Measurements from ENCODE around the gene SFTPB.
"Not testable (repeated sequence)": the region's sequence is repeated elsewhere in the genome, so short reads cannot be mapped to it uniquely, and the experiment has no call there.

SFTPB gene

GRCh38 chr2:85662899-85663593 lies 5.0 kb downstream of the SFTPB start:
- no peak overlapping the region for H3K4me3 ChIP-seq (ENCODE audit: low read depth in 1 of 2, low read length in 2 of 2)
- TF ChIP-seq EZH2 (IDR thresholded peaks at IDR 0.05; ENCODE audit: borderline replicate concordance, low read depth, low read length, severe bottlenecking) = no peak
- TF ChIP-seq CTCF (IDR thresholded peaks at IDR 0.05; ENCODE audit: borderline replicate concordance, extremely low read depth, low read length, poor library complexity, severe bottlenecking) = no peak
- no peak for ATAC-seq (ENCODE audit: insufficient read depth, low read depth)

GRCh38 chr2:85661139-85661858 lies 6.7 kb downstream of the SFTPB start:
- Histone ChIP-seq H3K27me3 (ENCODE audit: insufficient read depth, low read length, poor library complexity) (no peaks in the 10 kb centered on the region), H3K79me2 (ENCODE audit: insufficient read depth, low read length) (no peaks in the 10 kb centered on the region), H3K9me3 (ENCODE audit: insufficient read depth, low read length, severe bottlenecking) (no peaks in the 10 kb centered on the region), H4K20me1 (ENCODE audit: insufficient read depth, low read length) (0 out of 2 replicates have a peak, but pooled peaks cover 3% of the 10 kb centered on the region), H3K4me2 (ENCODE audit: insufficient read depth, low read length) (no peak overlapping the region), H3K4me3 (ENCODE audit: low read depth in 1 of 2, low read length in 2 of 2) (no peak overlapping the region), H3K4me1 (ENCODE audit: insufficient read depth, low read length) (no peaks in the 10 kb centered on the region), H3K36me3 (ENCODE audit: insufficient read depth, low read length) (peaks cover 13% of the 10 kb centered on the region; the same call in 1 of the 2 replicates), H2AFZ (ENCODE audit: low read depth, low read length) (no peak overlapping the region), H3K9ac (ENCODE audit: low read depth, low read length) (no peak overlapping the region), H3K27ac (ENCODE audit: low read length) (no peak overlapping the region)
- ATAC-seq (ENCODE audit: insufficient read depth, low read depth) (no peak), DNase-seq (no peak)
- no peak for TF ChIP-seq EZH2 (IDR thresholded peaks at IDR 0.05; ENCODE audit: borderline replicate concordance, low read depth, low read length, severe bottlenecking)
- TF ChIP-seq CTCF (IDR thresholded peaks at IDR 0.05; ENCODE audit: borderline replicate concordance, extremely low read depth, low read length, poor library complexity, severe bottlenecking) = no peak

More at GRCh38 chr2:85662899-85663593, 5.0 kb downstream of the SFTPB start:
- Histone ChIP-seq H4K20me1 (ENCODE audit: insufficient read depth, low read length) (0 out of 2 replicates have a peak, but pooled peaks cover 3% of the 10 kb centered on the region), H3K79me2 (ENCODE audit: insufficient read depth, low read length) (no peaks in the 10 kb centered on the region), H3K27ac (ENCODE audit: low read length) (no peak overlapping the region), H3K36me3 (ENCODE audit: insufficient read depth, low read length) (0 out of 2 replicates have a peak, but pooled peaks cover 9% of the 10 kb centered on the region), H3K9ac (ENCODE audit: low read depth, low read length) (no peak overlapping the region), H3K4me2 (ENCODE audit: insufficient read depth, low read length) (no peak overlapping the region), H2AFZ (ENCODE audit: low read depth, low read length) (no peak overlapping the region), H3K27me3 (ENCODE audit: insufficient read depth, low read length, poor library complexity) (no peaks in the 10 kb centered on the region), H3K9me3 (ENCODE audit: insufficient read depth, low read length, severe bottlenecking) (no peaks in the 10 kb centered on the region), H3K4me1 (ENCODE audit: insufficient read depth, low read length) (no peaks in the 10 kb centered on the region)
- DNase-seq = no peak

- Histone ChIP-seq H3K9ac (ENCODE audit: low read depth, low read length) (no peak overlapping the region), H3K4me3 (ENCODE audit: low read depth in 1 of 2, low read length in 2 of 2) (no peak overlapping the region), H3K27ac (ENCODE audit: low read length) (no peak overlapping the region), H3K9me3 (ENCODE audit: insufficient read depth, low read length, severe bottlenecking) (no peaks in the 10 kb centered on the region), H3K27me3 (ENCODE audit: insufficient read depth, low read length, poor library complexity) (no peaks in the 10 kb centered on the region), H2AFZ (ENCODE audit: low read depth, low read length) (no peak overlapping the region), H3K4me2 (ENCODE audit: insufficient read depth, low read length) (no peak overlapping the region), H3K4me1 (ENCODE audit: insufficient read depth, low read length) (no peaks in the 10 kb centered on the region), H4K20me1 (ENCODE audit: insufficient read depth, low read length) (0 out of 2 replicates have a peak, but pooled peaks cover 3% of the 10 kb centered on the region), H3K36me3 (ENCODE audit: insufficient read depth, low read length) (peaks cover 19% of the 10 kb centered on the region; the same call in 1 of the 2 replicates), H3K79me2 (ENCODE audit: insufficient read depth, low read length) (no peaks in the 10 kb centered on the region)
- TF ChIP-seq CTCF (IDR thresholded peaks at IDR 0.05; ENCODE audit: borderline replicate concordance, extremely low read depth, low read length, poor library complexity, severe bottlenecking) = no peak
- no peak for TF ChIP-seq EZH2 (IDR thresholded peaks at IDR 0.05; ENCODE audit: borderline replicate concordance, low read depth, low read length, severe bottlenecking)
- DNase-seq (no peak), ATAC-seq (ENCODE audit: insufficient read depth, low read depth) (no peak)
Measured at GRCh38 chr2:85660725-85661124, 7.3 kb downstream of the SFTPB start.

GRCh38 chr2:85660301-85660700 lies 7.7 kb downstream of the SFTPB start:
- not testable (repeated sequence) for H3K4me1 ChIP-seq (ENCODE audit: insufficient read depth, low read length)

More at GRCh38 chr2:85660301-85660700, 7.7 kb downstream of the SFTPB start:
- H3K4me3 ChIP-seq (ENCODE audit: low read depth in 1 of 2, low read length in 2 of 2); H4K20me1 ChIP-seq (ENCODE audit: insufficient read depth, low read length); H3K9me3 ChIP-seq (ENCODE audit: insufficient read depth, low read length, severe bottlenecking); H3K79me2 ChIP-seq (ENCODE audit: insufficient read depth, low read length); H3K27ac ChIP-seq (ENCODE audit: low read length); ATAC-seq (ENCODE audit: insufficient read depth, low read depth); H3K9ac ChIP-seq (ENCODE audit: low read depth, low read length); H2AFZ ChIP-seq (ENCODE audit: low read depth, low read length); DNase-seq; H3K27me3 ChIP-seq (ENCODE audit: insufficient read depth, low read length, poor library complexity); H3K4me2 ChIP-seq (ENCODE audit: insufficient read depth, low read length): not testable (repeated sequence)
- peaks cover 19% of the 10 kb centered on the region; the same call in 1 of the 2 replicates for H3K36me3 ChIP-seq (ENCODE audit: insufficient read depth, low read length)

Measured in DND-41 (cell line).